Fibroblast of lung (primary cell): ENCODE results near the gene HTR2C.

ENCODE experiments used
- CTCF ChIP-seq, 2 donors: IDR thresholded peaks in 1 of 2; conservative IDR thresholded peaks in 1 of 2; 1 replicate in 1 of 2; 2 replicates in 1 of 2; pipeline ENCODE4 v1.5.1; 2011 to 2012; ENCODE audit warnings: low read length in 2 of 2, control low read depth in 1 of 2, inconsistent platforms in 1 of 2, low read depth in 1 of 2, mild to moderate bottlenecking in 1 of 2
- EZH2 ChIP-seq: IDR thresholded peaks from 2 replicates; pipeline ENCODE4 v1.5.1; 2012; ENCODE audit warnings: low read length, control low read depth, mild to moderate bottlenecking; ENCODE audit errors: missing control alignments

- peak; percentile 18 to 19 for TF ChIP-seq CTCF (conservative IDR thresholded peaks at IDR 0.05 in 1 of 2, IDR thresholded peaks at IDR 0.05 in 1 of 2; ENCODE audit: low read depth in 1 of 2, low read length in 2 of 2)
- TF ChIP-seq EZH2 = no peak
Measured at GRCh38 chrX:114626323-114626722, 42.4 kb downstream of the HTR2C start.
